Measurements from ENCODE around the gene GJC3.
A peak's percentile ranks its signal among the peaks of the same experiment; 100 is the strongest.
"Not testable (repeated sequence)": the region's sequence is repeated elsewhere in the genome, so short reads cannot be mapped to it uniquely, and the experiment has no call there.

The GJC3 gene

GRCh38 chr7:99928188-99928587 is 1.2 kb downstream of the GJC3 start:
- DNase-seq: no peak

GRCh38 chr7:99927536-99927935 is 1.9 kb downstream of the GJC3 start:
- DNase-seq: no peak

GRCh38 chr7:99926321-99926720 is 3.1 kb downstream of the GJC3 start:
- DNase-seq: no peak

- no peak for DNase-seq
These were observed 6.2 kb downstream of the GJC3 start for GRCh38 chr7:99923200-99923599.

- DNase-seq: no peak
These were observed 9.3 kb downstream of the GJC3 start for GRCh38 chr7:99920149-99920548.

GRCh38 chr7:99919814-99920112 is 9.7 kb downstream of the GJC3 start:
- no peak for DNase-seq

- DNase-seq: peak; percentile 26 to 82
These were observed 10.2 kb downstream of the GJC3 start, which contains the start of gene TRIM4 for GRCh38 chr7:99918959-99919813. Gene TRIM4 (minus strand): TSS chr7:99919530. CDS start chr7:99919401, 129 bp downstream.

GRCh38 chr7:99910976-99911375 is 18.4 kb downstream of the GJC3 start:
- DNase-seq: no peak

GRCh38 chr7:99901581-99901980 is 27.8 kb downstream of the GJC3 start:
- no peak for DNase-seq

GRCh38 chr7:99899830-99900519 is 29.4 kb downstream of the GJC3 start:
- DNase-seq: no peak

GRCh38 chr7:99898836-99899235 is 30.6 kb downstream of the GJC3 start:
- no peak for DNase-seq

- no peak for DNase-seq
These were observed 31.4 kb downstream of the GJC3 start for GRCh38 chr7:99898023-99898357.

- DNase-seq: no peak
These were observed 31.9 kb downstream of the GJC3 start for GRCh38 chr7:99897322-99898022.

- no peak for DNase-seq
These were observed 34.7 kb downstream of the GJC3 start for GRCh38 chr7:99894738-99895137.

- no peak for DNase-seq
These were observed 36.1 kb downstream of the GJC3 start for GRCh38 chr7:99893280-99893679.

GRCh38 chr7:99890348-99890747 is 39.1 kb downstream of the GJC3 start:
- not testable (repeated sequence) for DNase-seq

- DNase-seq: not testable (repeated sequence)
These were observed 41.1 kb downstream of the GJC3 start for GRCh38 chr7:99888366-99888765.

- no peak for DNase-seq
These were observed 48.0 kb downstream of the GJC3 start for GRCh38 chr7:99881370-99881769.

- no peak for DNase-seq
These were observed 52.5 kb downstream of the GJC3 start, which contains the start of gene OR2AE1 for GRCh38 chr7:99876933-99877332. Gene OR2AE1 (minus strand): TSS chr7:99877033. CDS start chr7:99877033, 0 bp downstream.

GRCh38 chr7:99876491-99876890 is 52.9 kb downstream of the GJC3 start:
- DNase-seq: no peak

Data from NCI-H446 (cell line).